Measurements from ENCODE around the gene VWA5A. TPM values are rescaled to one million over a fixed set of nuclear protein-coding genes. Genes with fewer than 3 reads are reported as not detected.
"Not testable (repeated sequence)": the region's sequence is repeated elsewhere in the genome, so short reads cannot be mapped to it uniquely, and the experiment has no call there.

VWA5A gene
- total RNA-seq, 4 donors from 2014 or later: 1.6 to 2.5 (median 2.1) TPM

- Histone ChIP-seq H3K4me3 (no peak overlapping the region), H3K27me3 (no peaks in the 10 kb centered on the region), H3K4me1 (peaks cover 0 to 8% of the 10 kb centered on the region in 2 donors), H3K9me3 (no peaks in the 10 kb centered on the region), H3K36me3 (peaks cover 0 to 31% of the 10 kb centered on the region in 2 donors), H3K27ac (no peak overlapping the region)
- in situ Hi-C loops (cut with MboI; ENCODE audit: low sequenced_read_pairs in 4 of 4): no loop called here
- no peak for ATAC-seq
- intact Hi-C loops (cut with DNase I; ENCODE audit: low total_unique reads): no loop called here
- no peak for DNase-seq
- TF ChIP-seq CTCF (IDR thresholded peaks at IDR 0.05 in 4 of 5, conservative IDR thresholded peaks at IDR 0.05 in 1 of 5) (no peak), POLR2A (IDR thresholded peaks at IDR 0.05) (no peak)
Observed at GRCh38 chr11:124119103-124119502, 3.9 kb downstream of the VWA5A start.

- intact Hi-C loops (cut with DNase I; ENCODE audit: low total_unique reads) (no loop called here), in situ Hi-C loops (cut with MboI; ENCODE audit: low sequenced_read_pairs in 4 of 4) (no loop called here)
- ATAC-seq (no peak), DNase-seq (no peak)
- no peak overlapping the region for H3K4me3 ChIP-seq
- peaks cover 0 to 5% (median 0%) of the 10 kb centered on the region in 3 donors for H3K9me3 ChIP-seq
- H3K36me3 ChIP-seq: peaks cover 0 to 39% of the 10 kb centered on the region in 2 donors
- peaks cover 0 to 4% of the 10 kb centered on the region in 2 donors for H3K4me1 ChIP-seq
- no peak overlapping the region for H3K27ac ChIP-seq
- TF ChIP-seq CTCF (IDR thresholded peaks at IDR 0.05 in 4 of 5, conservative IDR thresholded peaks at IDR 0.05 in 1 of 5) (no peak), POLR2A (IDR thresholded peaks at IDR 0.05) (no peak)
- H3K27me3 ChIP-seq: no peaks in the 10 kb centered on the region
Observed at GRCh38 chr11:124120891-124121290, 5.6 kb downstream of the VWA5A start.

- H3K36me3 ChIP-seq: peaks cover 0 to 39% of the 10 kb centered on the region in 2 donors
Observed at GRCh38 chr11:124122123-124122522, 6.9 kb downstream of the VWA5A start.

GRCh38 chr11:124123622-124124021 is 8.4 kb downstream of the VWA5A start:
- peaks cover 0 to 5% (median 0%) of the 10 kb centered on the region in 3 donors for H3K9me3 ChIP-seq
- DNase-seq: no peak
- TF ChIP-seq POLR2A (IDR thresholded peaks at IDR 0.05): no peak
- TF ChIP-seq CTCF (IDR thresholded peaks at IDR 0.05 in 4 of 5, conservative IDR thresholded peaks at IDR 0.05 in 1 of 5): no peak
- no peak overlapping the region for H3K4me3 ChIP-seq
- intact Hi-C loops (cut with DNase I; ENCODE audit: low total_unique reads) (no loop called here), in situ Hi-C loops (cut with MboI; ENCODE audit: low sequenced_read_pairs in 4 of 4) (no loop called here)
- no peaks in the 10 kb centered on the region for H3K27me3 ChIP-seq
- peaks cover 0 to 33% of the 10 kb centered on the region in 2 donors for H3K36me3 ChIP-seq
- H3K27ac ChIP-seq: no peak overlapping the region
- no peak for ATAC-seq
- no peaks in the 10 kb centered on the region for H3K4me1 ChIP-seq

More at GRCh38 chr11:124122123-124122522, 6.9 kb downstream of the VWA5A start:
- Histone ChIP-seq H3K27me3 (no peaks in the 10 kb centered on the region), H3K4me1 (no peaks in the 10 kb centered on the region), H3K27ac (no peak overlapping the region), H3K9me3 (peaks cover 0 to 5% (median 0%) of the 10 kb centered on the region in 3 donors), H3K4me3 (no peak overlapping the region)
- DNase-seq (no peak), ATAC-seq (no peak)
- TF ChIP-seq POLR2A (IDR thresholded peaks at IDR 0.05): no peak
- no peak for TF ChIP-seq CTCF (IDR thresholded peaks at IDR 0.05 in 4 of 5, conservative IDR thresholded peaks at IDR 0.05 in 1 of 5)
- intact Hi-C loops (cut with DNase I; ENCODE audit: low total_unique reads): no loop called here
- in situ Hi-C loops (cut with MboI; ENCODE audit: low sequenced_read_pairs in 4 of 4): no loop called here

- intact Hi-C loops (cut with DNase I; ENCODE audit: low total_unique reads); H3K4me1 ChIP-seq; H3K27ac ChIP-seq; H3K27me3 ChIP-seq; ATAC-seq; in situ Hi-C loops (cut with MboI; ENCODE audit: low sequenced_read_pairs in 4 of 4); H3K4me3 ChIP-seq; H3K9me3 ChIP-seq; DNase-seq: not testable (repeated sequence)
- H3K36me3 ChIP-seq: peaks cover 0 to 23% of the 10 kb centered on the region in 2 donors
Observed at GRCh38 chr11:124127134-124127533, 11.9 kb downstream of the VWA5A start.
